WTC11 (cell line): ENCODE measurements around the gene SYCE3.

ENCODE experiments used
- ATF1 ChIP-seq: sonication (generic); formaldehyde crosslinking; IDR thresholded peaks from 2 replicates; pipeline ENCODE4 v1.8.1; 2023; ENCODE audit warnings: mild to moderate bottlenecking, moderate library complexity, missing genetic modification reagents
- CREB1 ChIP-seq: sonication (generic); formaldehyde crosslinking; IDR thresholded peaks from 2 replicates; pipeline ENCODE4 v1.8.0; 2023; ENCODE audit warnings: mild to moderate bottlenecking, missing genetic modification reagents
- CTCF ChIP-seq: fragments of 200-600 bp; IDR thresholded peaks from 2 replicates; pipeline ENCODE4 v1.8.0; 2022; ENCODE audit warnings: antibody characterized with exemption
- E2F5 ChIP-seq: sonication (generic); formaldehyde crosslinking; IDR thresholded peaks from 2 replicates; pipeline ENCODE4 v1.8.1; 2022; ENCODE audit warnings: mild to moderate bottlenecking, moderate library complexity, missing genetic modification reagents
- ELF4 ChIP-seq: sonication (generic); formaldehyde crosslinking; IDR thresholded peaks from 2 replicates; pipeline ENCODE4 v1.8.1; 2022; ENCODE audit warnings: low read depth, mild to moderate bottlenecking, moderate library complexity, missing genetic modification reagents
- EMX1 ChIP-seq: fragments of 250-450 bp; sonication (Bioruptor Pico); IDR thresholded peaks from 2 replicates; pipeline ENCODE4 v1.8.0; 2021; ENCODE audit warnings: mild to moderate bottlenecking
- FOXK1 ChIP-seq: sonication (generic); formaldehyde crosslinking; IDR thresholded peaks from 2 replicates; pipeline ENCODE4 v1.8.0; 2022; ENCODE audit warnings: mild to moderate bottlenecking, moderate library complexity, missing genetic modification reagents
- GABPB1 ChIP-seq: sonication (generic); formaldehyde crosslinking; IDR thresholded peaks from 2 replicates; pipeline ENCODE4 v1.8.1; 2023; ENCODE audit warnings: mild to moderate bottlenecking, missing genetic modification reagents
- MAX ChIP-seq: sonication (generic); formaldehyde crosslinking; IDR thresholded peaks from 2 replicates; pipeline ENCODE4 v1.8.0; 2022; ENCODE audit warnings: mild to moderate bottlenecking, missing genetic modification reagents
- USF2 ChIP-seq: sonication (generic); formaldehyde crosslinking; IDR thresholded peaks from 2 replicates; pipeline ENCODE4 v1.8.1; 2023; ENCODE audit warnings: mild to moderate bottlenecking, missing genetic modification reagents, moderate library complexity
- TF ChIP-seq, protein P1 (sequence below): sonication (generic); formaldehyde crosslinking; IDR thresholded peaks from 2 replicates; pipeline ENCODE4 v1.8.0; 2022; ENCODE audit warnings: mild to moderate bottlenecking, missing genetic modification reagents
- TF ChIP-seq, protein P2 (sequence below): fragments of 250-450 bp; sonication (Bioruptor Pico); IDR thresholded peaks from 2 replicates; pipeline ENCODE4 v1.9.0; 2021; ENCODE audit warnings: mild to moderate bottlenecking
- TF ChIP-seq, protein P3 (sequence below): sonication (generic); formaldehyde crosslinking; IDR thresholded peaks from 2 replicates; pipeline ENCODE4 v1.8.0; 2023; ENCODE audit warnings: missing genetic modification reagents

DNA sequence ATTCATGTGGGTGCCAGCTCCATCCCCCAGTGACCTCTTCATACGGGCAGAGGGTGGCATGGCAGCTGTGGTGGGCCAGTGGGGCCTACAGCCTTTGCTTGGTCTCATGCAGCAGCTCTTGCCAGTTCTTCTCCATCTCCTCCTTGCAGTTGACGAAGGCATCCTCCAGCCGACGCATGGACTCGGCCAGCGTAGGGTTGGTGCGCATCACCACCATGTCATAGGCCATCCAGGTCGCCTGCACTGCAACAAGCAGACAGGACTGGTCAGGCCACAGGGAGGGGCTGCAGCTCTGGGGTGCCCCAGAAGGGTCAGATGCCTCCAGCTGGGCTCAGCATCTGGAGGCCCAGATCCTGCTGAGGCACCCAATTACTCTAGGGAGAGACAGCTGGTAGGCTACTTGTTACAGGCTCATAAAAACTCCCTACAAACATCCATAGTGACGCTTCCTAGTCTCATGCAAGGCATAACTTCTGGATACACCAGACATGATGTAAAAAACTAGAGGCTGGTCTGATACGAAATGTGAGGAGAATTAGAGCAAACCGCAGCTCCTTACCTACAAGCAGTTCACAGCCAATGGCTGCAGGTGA, 11.5 kb downstream of the SYCE3 start:
- TF ChIP-seq FOXK1 (CRISPR knock-in tag) (no peak), CTCF (no peak), CREB1 (CRISPR knock-in tag) (no peak), ELF4 (CRISPR knock-in tag) (no peak), EMX1 (no peak), USF2 (CRISPR knock-in tag) (no peak), GABPB1 (no peak), E2F5 (CRISPR knock-in tag) (no peak), ATF1 (no peak), MAX (no peak)
- TF ChIP-seq, protein P1, sequence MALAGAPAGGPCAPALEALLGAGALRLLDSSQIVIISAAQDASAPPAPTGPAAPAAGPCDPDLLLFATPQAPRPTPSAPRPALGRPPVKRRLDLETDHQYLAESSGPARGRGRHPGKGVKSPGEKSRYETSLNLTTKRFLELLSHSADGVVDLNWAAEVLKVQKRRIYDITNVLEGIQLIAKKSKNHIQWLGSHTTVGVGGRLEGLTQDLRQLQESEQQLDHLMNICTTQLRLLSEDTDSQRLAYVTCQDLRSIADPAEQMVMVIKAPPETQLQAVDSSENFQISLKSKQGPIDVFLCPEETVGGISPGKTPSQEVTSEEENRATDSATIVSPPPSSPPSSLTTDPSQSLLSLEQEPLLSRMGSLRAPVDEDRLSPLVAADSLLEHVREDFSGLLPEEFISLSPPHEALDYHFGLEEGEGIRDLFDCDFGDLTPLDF: no peak
- TF ChIP-seq, protein P2, sequence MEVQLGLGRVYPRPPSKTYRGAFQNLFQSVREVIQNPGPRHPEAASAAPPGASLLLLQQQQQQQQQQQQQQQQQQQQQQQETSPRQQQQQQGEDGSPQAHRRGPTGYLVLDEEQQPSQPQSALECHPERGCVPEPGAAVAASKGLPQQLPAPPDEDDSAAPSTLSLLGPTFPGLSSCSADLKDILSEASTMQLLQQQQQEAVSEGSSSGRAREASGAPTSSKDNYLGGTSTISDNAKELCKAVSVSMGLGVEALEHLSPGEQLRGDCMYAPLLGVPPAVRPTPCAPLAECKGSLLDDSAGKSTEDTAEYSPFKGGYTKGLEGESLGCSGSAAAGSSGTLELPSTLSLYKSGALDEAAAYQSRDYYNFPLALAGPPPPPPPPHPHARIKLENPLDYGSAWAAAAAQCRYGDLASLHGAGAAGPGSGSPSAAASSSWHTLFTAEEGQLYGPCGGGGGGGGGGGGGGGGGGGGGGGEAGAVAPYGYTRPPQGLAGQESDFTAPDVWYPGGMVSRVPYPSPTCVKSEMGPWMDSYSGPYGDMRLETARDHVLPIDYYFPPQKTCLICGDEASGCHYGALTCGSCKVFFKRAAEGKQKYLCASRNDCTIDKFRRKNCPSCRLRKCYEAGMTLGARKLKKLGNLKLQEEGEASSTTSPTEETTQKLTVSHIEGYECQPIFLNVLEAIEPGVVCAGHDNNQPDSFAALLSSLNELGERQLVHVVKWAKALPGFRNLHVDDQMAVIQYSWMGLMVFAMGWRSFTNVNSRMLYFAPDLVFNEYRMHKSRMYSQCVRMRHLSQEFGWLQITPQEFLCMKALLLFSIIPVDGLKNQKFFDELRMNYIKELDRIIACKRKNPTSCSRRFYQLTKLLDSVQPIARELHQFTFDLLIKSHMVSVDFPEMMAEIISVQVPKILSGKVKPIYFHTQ (CRISPR knock-in tag): no peak
- TF ChIP-seq, protein P3, sequence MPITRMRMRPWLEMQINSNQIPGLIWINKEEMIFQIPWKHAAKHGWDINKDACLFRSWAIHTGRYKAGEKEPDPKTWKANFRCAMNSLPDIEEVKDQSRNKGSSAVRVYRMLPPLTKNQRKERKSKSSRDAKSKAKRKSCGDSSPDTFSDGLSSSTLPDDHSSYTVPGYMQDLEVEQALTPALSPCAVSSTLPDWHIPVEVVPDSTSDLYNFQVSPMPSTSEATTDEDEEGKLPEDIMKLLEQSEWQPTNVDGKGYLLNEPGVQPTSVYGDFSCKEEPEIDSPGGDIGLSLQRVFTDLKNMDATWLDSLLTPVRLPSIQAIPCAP (CRISPR knock-in tag): no peak
